Subcutaneous abdominal adipose tissue (tissue), 5 donors: ENCODE measurements around the gene S1PR5.

Experiments
- H3K27ac ChIP-seq: one replicate; pipeline ENCODE4 v1.7.0; 2013; ENCODE audit warnings: low read depth, mild to moderate bottlenecking, inconsistent platforms, low read length, moderate library complexity
- H3K27me3 ChIP-seq, 5 donors: one replicate each; pipeline ENCODE4 v1.7.0; 2013; ENCODE audit warnings: low read length in 5 of 5, inconsistent platforms in 1 of 5; ENCODE audit not compliant: control insufficient read depth in 5 of 5, insufficient read depth in 4 of 5
- H3K36me3 ChIP-seq, 5 donors: one replicate each; pipeline ENCODE4 v1.7.0; 2013; ENCODE audit warnings: low read length in 5 of 5; ENCODE audit not compliant: control insufficient read depth in 5 of 5, insufficient read depth in 5 of 5
- H3K4me1 ChIP-seq, 5 donors: one replicate each; pipeline ENCODE4 v1.7.0; 2013; ENCODE audit warnings: low read length in 5 of 5, mild to moderate bottlenecking in 3 of 5, moderate library complexity in 1 of 5; ENCODE audit not compliant: control insufficient read depth in 5 of 5, insufficient read depth in 5 of 5
- H3K4me3 ChIP-seq, 5 donors: one replicate each; pipeline ENCODE4 v1.7.0; 2013; ENCODE audit warnings: low read length in 5 of 5, low read depth in 1 of 5
- H3K9ac ChIP-seq, 5 donors: one replicate each; pipeline ENCODE4 v1.7.0; 2013; ENCODE audit warnings: low read length in 5 of 5, mild to moderate bottlenecking in 4 of 5, moderate library complexity in 3 of 5
- H3K9me3 ChIP-seq, 5 donors: one replicate each; pipeline ENCODE4 v1.7.0; 2013; ENCODE audit warnings: low read length in 5 of 5; ENCODE audit not compliant: control insufficient read depth in 5 of 5
- donor health status: healthy.
- donor health status: healthy.
- donor health status: healthy.
- donor health status: healthy.
- donor health status: healthy.

S1PR5 gene

GRCh38 chr19:10478476-10478875 lies 38.8 kb downstream of the S1PR5 start:
- H3K9me3 ChIP-seq, result no peaks in the 10 kb centered on the region
- peaks cover 0 to 19% (median 18%) of the 10 kb centered on the region in 5 donors for H3K4me1 ChIP-seq
- H3K9ac ChIP-seq, result peak overlapping the region in 1 of 5 donors; percentile 47
- H3K36me3 ChIP-seq, result no peaks in the 10 kb centered on the region
- H3K4me3 ChIP-seq, result peak overlapping the region in 3 of 5 donors; percentile 36 to 61 (median 49)
- no peaks in the 10 kb centered on the region for H3K27me3 ChIP-seq
- no peak overlapping the region for H3K27ac ChIP-seq

DNA sequence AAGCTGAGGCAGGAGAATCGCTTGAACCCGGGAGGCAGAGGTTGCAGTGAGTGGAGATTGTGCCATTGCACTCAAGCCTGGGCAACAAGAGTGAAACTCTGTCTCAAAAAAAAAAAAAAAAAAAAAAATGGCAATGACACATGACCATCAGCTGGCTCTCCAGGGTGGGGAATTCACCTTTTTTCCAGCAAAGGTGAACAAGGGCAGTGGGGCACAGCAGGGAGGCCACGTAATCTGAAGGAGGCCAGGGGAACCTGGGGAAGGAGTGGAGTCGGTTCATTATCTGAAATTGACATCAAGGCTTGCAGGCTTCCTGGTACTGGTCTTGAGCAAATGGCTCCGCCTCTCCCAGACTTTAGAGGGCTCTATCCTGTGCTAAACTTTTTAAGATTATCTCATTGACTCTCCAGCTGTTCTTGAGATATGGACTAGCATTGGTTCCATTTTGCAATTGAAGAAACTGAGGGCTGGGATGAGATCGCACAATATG lies 42.2 kb downstream of the S1PR5 start:
- Histone ChIP-seq H3K9ac (no peak overlapping the region), H3K27me3 (no peaks in the 10 kb centered on the region), H3K4me1 (peaks cover 0 to 25% (median 24%) of the 10 kb centered on the region in 5 donors), H3K27ac (no peak overlapping the region), H3K36me3 (no peaks in the 10 kb centered on the region), H3K4me3 (no peak overlapping the region), H3K9me3 (no peaks in the 10 kb centered on the region)

DNA sequence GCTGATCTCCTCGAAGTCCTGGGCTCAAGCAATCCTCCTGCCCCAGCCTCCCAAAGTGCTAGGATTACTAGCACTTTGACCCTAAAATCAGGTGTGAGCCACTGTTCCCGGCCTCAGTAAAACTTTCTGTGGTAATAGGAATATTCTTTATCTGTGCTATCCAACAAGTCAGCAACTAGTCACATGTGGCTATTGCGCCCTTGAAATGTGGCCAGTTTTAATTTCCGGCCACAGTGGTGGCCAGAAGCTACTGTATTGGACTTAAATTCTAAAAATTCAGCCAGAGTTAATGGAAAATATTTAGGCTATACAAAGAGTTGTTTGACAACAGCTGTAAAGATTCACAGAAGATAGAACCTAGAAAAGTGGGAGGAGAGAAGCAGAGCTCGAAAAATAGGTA lies 44.1 kb downstream of the S1PR5 start:
- Histone ChIP-seq H3K27ac (no peak overlapping the region), H3K27me3 (no peaks in the 10 kb centered on the region), H3K4me3 (no peak overlapping the region), H3K4me1 (peaks cover 0 to 10% (median 9%) of the 10 kb centered on the region in 5 donors), H3K9ac (no peak overlapping the region), H3K9me3 (no peaks in the 10 kb centered on the region), H3K36me3 (peaks cover 0 to 6% (median 0%) of the 10 kb centered on the region in 5 donors)

DNA sequence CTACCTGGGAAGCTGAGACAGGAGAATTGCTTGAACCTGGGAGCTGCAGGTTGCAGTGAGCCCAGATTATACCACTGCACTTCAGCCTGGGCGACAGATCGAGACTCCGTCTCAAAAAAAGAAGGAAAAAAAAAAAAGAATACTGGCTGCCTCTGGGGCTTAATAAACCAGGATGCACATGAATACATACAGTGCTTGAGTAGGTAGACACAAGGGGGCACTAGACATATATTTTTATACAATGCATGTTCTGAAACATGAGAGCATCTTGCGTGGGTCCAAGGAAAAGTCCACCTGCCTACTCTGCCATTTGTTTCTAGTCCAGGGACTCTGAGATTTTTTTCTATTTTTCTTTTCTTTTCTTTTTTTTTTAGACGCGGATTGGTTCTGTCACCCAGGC lies 45.3 kb downstream of the S1PR5 start:
- Histone ChIP-seq H3K27ac (no peak overlapping the region), H3K4me3 (no peak overlapping the region), H3K9ac (no peak overlapping the region), H3K27me3 (no peaks in the 10 kb centered on the region), H3K9me3 (no peaks in the 10 kb centered on the region), H3K36me3 (peaks cover 0 to 12% (median 8%) of the 10 kb centered on the region in 5 donors), H3K4me1 (peaks cover 0 to 10% (median 8%) of the 10 kb centered on the region in 5 donors)

- Histone ChIP-seq H3K9me3 (no peaks in the 10 kb centered on the region), H3K27ac (no peak overlapping the region), H3K9ac (no peak overlapping the region), H3K4me3 (no peak overlapping the region), H3K4me1 (peaks cover 0 to 3% (median 2%) of the 10 kb centered on the region in 5 donors), H3K27me3 (no peaks in the 10 kb centered on the region), H3K36me3 (peaks cover 0 to 40% (median 26%) of the 10 kb centered on the region in 5 donors)
Measured at GRCh38 chr19:10468133-10468532, 49.1 kb downstream of the S1PR5 start.

DNA sequence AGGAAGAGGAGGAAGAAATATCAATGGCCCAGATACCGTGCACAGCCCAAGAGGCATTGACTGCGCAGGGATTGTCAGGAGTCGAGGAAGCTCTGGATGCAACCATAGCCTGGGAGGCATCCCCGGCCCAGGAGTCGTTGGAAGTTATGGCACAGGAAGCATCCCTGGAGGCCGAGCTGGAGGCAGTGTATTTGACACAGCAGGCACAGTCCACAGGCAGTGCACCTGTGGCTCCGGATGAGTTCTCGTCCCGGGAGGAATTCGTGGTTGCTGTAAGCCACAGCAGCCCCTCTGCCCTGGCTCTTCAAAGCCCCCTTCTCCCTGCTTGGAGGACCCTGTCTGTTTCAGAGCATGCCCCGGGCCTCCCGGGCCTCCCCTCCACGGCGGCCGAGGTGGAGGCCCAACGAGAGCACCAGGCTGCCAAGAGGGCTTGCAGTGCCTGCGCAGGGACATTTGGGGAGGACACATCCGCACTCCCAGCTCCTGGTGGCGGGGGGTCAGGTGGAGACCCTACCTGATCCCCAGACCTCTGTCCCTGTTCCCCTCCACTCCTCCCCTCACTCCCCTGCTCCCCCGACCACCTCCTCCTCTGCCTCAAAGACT lies 50.0 kb downstream of the S1PR5 start:
- no peak overlapping the region for H3K9ac ChIP-seq
- H3K27ac ChIP-seq, result no peak overlapping the region
- no peaks in the 10 kb centered on the region for H3K9me3 ChIP-seq
- H3K27me3 ChIP-seq, result no peaks in the 10 kb centered on the region
- peaks cover 0 to 49% (median 27%) of the 10 kb centered on the region in 5 donors for H3K36me3 ChIP-seq
- no peak overlapping the region for H3K4me3 ChIP-seq
- H3K4me1 ChIP-seq, result no peaks in the 10 kb centered on the region

GRCh38 chr19:10464456-10464855 lies 52.8 kb downstream of the S1PR5 start:
- H3K4me3 ChIP-seq, result no peak overlapping the region
- H3K36me3 ChIP-seq, result peaks cover 0 to 56% (median 29%) of the 10 kb centered on the region in 5 donors
- H3K27me3 ChIP-seq, result no peaks in the 10 kb centered on the region
- no peak overlapping the region for H3K27ac ChIP-seq
- H3K9me3 ChIP-seq, result no peaks in the 10 kb centered on the region
- H3K9ac ChIP-seq, result no peak overlapping the region
- H3K4me1 ChIP-seq, result peaks cover 0 to 6% (median 6%) of the 10 kb centered on the region in 5 donors
